Activated CD8-positive, alpha-beta memory T cell treated with anti-CD3 and anti-CD28 coated beads for 24 hours (primary cell): ENCODE data around the gene DYNLL1.
"Not testable (repeated sequence)": the region's sequence is repeated elsewhere in the genome, so short reads cannot be mapped to it uniquely, and the experiment has no call there.

Source experiments
- DNase-seq: peaks from one replicate; pipeline ENCODE4 v3.0.0-alpha.2; 2020

DYNLL1 gene

GRCh38 chr12:120475643-120476042 is 20.3 kb upstream of the DYNLL1 start:
- no peak for DNase-seq

DNA sequence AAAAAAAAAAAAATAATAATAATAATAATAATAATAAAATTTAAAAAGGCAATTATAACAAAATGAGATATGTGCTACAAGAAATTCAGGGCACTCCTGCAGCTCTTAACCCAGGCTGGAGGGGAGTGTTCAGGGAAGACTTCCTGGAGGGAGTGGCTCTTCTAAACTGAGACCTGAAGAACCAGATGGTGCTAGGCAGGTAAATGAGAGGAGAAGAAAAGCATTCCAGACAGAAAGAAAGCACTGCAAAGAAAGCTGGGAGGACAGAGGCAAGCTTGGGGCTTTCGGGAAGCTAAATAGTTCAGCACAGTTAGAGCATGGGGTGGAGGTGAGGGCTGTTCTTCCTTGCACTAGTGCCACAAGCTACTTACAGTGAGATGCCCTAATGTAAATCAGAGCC is 16.5 kb upstream of the DYNLL1 start:
- DNase-seq, result no peak

DNA sequence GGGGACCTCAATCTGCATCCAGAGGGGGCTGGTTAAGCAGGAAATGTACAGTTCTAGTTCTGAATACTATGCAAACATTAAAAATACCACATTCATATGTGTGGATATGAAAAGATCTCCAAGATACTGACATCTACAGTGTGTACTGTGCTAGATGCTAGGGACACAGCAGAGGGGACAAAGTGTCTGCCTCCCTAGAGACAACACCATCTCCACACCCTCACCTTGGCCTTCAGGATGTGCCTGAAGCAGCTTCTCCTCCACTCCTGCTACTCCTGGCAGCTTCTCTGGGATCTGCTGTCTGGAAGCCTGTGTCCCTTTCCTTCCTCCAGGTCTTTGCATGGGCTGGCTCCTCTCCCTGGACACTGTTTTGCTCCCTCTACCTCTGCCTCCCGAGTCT is 15.7 kb upstream of the DYNLL1 start:
- no peak for DNase-seq

DNA sequence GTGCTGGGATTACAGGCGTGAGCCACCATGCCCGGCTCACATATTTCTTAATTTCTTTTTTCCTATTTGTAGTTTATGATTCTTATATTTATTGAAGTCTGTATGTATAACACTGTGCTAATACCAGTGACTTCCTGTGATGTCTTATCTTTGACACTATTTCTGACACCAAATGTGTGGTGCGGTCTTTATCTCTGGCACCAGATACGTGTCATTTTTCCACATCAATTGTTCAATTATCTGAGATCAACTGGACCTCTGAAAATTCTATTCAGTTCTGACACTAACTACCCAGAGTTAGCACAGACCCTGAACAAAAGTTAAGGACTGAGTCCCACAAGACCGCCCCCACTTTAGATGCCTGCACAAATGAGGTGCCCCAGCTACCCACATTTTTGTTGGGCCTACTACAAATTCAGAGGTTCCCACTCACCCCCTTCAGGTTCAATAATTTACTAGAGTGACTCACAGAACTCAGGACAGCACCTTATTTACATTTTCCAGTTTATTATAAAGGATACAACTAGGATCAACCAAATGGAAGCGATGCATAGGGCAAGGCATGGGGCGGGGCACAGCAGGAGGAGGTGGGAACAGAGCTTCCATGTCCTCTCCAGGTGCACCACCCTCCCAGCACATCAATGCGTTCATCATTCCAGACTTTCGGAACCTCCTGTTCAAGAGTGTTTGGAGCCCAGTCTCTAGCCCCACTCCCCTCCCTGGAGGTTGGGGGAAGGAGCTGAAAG is 14.7 kb upstream of the DYNLL1 start:
- no peak for DNase-seq

- no peak for DNase-seq
Observed at GRCh38 chr12:120483621-120484020, 12.3 kb upstream of the DYNLL1 start.

DNA sequence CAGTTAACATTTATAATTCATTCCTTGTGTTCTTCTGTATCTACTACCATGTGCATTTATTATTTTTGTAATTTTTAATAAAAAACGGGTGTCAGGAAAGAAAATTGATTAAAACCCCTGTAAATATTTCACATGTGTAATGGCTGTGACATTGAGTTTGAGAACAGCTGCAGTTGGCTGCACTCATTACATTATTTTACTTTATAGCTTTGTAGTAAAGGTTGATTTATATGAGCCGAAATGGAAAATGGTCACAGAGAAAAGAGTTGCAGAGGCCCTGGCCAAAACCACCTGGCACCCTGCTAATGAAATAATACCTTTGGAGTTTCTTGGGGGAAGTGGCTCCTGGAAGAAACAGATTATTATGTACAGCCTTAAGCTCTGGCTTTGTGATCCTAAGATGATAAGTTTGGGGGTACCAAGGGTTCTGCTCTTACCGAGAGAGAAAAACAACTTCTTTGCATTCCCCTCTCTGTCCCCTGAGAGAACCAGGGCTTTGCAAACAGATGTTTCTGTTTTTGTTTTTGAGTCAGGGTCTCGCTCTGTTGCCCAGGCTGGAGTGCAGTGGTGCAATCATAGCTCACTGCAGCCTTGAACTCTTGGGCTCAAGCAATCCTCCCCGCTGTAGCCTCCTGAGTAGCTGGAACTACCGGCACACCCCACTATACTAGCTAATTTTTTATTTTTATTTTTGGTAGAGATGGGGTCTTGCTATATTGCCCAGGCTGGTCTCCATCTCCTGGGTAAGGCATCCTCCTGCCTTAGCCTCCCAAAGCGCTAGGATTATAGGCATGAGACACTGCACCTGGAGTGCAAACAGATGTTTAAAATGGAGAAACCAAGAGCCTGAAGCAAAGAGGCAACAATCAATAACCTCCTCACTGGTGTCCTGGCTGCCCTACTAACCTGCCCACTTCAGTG is 9.7 kb upstream of the DYNLL1 start:
- DNase-seq, result no peak

- DNase-seq, result not testable (repeated sequence)
Observed at GRCh38 chr12:120487552-120487951, 8.4 kb upstream of the DYNLL1 start.

- DNase-seq, result no peak
Observed at GRCh38 chr12:120488057-120488640, 7.8 kb upstream of the DYNLL1 start.

DNA sequence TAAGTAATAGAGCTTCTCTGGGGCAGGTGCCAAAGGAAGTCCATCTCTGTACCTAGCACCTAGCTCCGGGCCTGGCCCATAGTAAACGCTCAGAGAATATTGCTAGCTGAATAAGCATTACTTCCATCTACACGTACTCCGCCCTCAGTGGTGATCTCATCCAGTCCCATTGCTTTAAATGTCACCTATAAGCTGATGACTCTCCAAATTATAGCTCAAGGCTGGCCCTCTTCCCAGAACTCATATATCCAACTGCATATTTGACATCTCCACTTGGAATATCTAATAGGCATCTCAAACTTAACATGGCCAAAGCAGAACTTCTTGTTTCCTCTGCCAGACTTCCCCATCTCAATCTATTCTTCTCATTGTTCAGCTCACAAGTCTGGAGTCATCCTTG is 6.9 kb upstream of the DYNLL1 start:
- DNase-seq, result no peak

GRCh38 chr12:120490325-120490724 is 5.6 kb upstream of the DYNLL1 start:
- no peak for DNase-seq

- no peak for DNase-seq
Observed at GRCh38 chr12:120490833-120491512, 4.9 kb upstream of the DYNLL1 start.

GRCh38 chr12:120495186-120495730 is 655 bp upstream of the DYNLL1 start:
- DNase-seq, result no peak

GRCh38 chr12:120496413-120497340 is 764 bp downstream of the DYNLL1 start:
- peak; percentile 71 for DNase-seq

- DNase-seq, result no peak
Observed at GRCh38 chr12:120497524-120498150, 1.7 kb downstream of the DYNLL1 start.

DNA sequence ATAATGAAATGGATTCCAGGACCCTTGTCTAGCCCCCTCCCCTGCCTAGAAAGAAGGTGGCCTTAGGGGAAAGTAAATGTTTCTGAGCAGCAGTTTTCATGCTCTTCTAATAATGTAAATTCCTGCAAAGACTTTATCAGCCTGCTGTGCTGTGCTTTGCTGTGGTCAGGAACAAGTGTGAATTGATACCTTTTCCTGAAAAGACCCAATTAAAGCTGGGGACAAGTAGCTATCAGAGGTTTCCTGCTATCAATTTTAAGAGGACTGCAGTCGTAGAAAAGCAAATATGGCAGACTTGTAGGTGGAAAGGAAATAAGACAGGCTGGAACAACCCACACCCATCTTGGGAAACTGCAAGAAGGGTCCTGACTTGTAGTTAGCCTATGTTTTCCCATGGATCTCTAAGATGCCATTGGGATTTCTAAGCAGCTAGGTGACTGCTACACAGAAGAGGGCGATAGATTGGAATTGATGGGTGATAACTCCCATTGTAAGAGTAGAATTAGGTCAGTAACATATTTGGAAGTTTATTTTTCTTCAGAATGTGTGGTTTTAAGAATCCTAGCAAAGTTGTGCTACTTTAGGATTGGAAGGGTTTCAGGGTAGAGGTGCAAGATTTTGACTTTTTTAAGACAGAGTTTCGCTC is 3.1 kb downstream of the DYNLL1 start:
- no peak for DNase-seq

DNA sequence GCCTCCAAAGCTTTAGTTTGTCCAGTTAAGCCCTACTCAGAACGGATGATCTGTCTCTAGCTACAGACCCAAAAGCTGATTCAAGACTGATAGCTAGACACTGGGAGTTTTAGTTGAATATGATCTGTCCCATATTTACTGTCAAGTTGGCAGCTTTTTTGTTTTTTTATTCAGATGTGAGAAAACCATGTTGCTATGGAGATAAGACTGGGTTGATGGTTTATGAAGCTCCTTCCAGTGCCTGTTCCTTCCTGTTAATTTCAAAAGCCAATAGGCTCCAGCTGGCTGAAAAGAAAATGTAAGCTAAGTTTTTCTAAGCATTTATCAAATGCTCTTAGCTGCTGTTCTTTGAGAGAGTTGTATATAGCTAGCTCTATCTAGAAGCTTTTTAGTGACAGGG is 4.7 kb downstream of the DYNLL1 start:
- no peak for DNase-seq

- DNase-seq, result no peak
Observed at GRCh38 chr12:120504587-120504986, 8.7 kb downstream of the DYNLL1 start.

- DNase-seq, result no peak
Observed at GRCh38 chr12:120508537-120508936, 12.6 kb downstream of the DYNLL1 start.

DNA sequence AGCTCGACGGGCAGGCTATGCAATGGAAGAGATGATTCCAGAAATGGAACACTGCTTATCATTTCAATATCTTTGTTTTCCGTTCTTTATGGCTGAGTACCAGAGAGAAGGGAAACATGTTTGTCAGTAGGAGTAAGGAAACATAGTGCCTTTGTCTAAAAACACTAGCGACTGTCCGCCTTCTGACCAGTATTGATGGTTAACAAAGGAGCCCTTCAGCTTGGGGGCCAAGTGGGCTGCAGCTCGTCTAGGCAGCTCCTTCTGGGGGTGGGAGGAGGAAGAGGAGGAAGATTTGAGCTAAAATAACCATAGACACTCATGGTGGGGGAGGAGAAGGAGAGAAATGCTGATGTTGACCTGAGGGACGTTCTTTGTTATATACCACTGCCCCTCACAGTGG is 18.1 kb downstream of the DYNLL1 start:
- DNase-seq, result no peak

DNA sequence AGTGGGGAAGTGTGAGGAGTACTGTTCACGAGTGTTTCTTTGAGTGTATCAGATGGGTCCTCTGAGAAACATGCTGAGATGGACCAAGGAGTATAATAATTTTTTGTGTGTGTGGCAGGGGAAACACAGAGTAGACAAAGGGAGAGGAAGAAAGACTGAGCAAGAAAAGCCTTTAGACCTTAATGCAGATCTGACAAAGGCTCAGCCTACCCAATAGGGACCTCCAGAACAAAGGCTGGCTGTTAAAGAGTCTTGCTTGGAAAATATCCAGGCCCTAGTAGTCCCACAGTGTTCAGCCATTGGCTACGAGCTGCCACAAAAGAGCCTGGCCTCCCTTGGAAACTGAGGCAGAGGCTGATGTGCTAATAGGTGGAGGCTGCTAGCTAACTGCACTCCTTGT is 19.6 kb downstream of the DYNLL1 start:
- no peak for DNase-seq

GRCh38 chr12:120519324-120519723 is 23.4 kb downstream of the DYNLL1 start:
- DNase-seq, result not testable (repeated sequence)
